HL-60/S4 (cell line): Measurements from ENCODE around the gene DDT.
"Not testable (repeated sequence)": the region's sequence is repeated elsewhere in the genome, so short reads cannot be mapped to it uniquely, and the experiment has no call there.

ENCODE experiments used
- in situ Hi-C: fragments of 300-500 bp; cut with MboI; formaldehyde crosslinking; loops from 2 replicates; pipeline ENCODE4 v1.14.3; 2022; ENCODE audit warnings: low sequenced_read_pairs

DDT gene

DNA sequence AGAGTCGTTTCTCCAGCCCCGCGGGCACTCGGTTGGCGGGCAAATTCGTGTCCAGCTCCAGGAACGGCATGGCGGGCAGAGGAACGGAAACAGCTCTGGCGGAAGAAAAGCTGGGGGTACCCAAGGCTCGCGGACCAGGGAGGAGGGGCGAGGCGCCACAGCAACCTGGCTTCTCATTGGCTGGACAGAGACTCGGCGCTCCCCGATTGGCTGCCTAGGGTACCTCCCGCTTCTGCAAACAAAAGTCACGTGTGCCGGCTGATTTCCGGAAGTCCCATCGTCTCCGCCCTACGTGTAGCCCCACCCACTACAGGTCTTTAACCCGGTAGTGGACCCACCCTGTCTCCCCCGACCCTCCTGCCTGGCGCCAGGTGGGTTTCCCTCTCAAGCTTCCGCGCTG is at the start of gene DDT:
Gene DDT, minus strand, starts transcription at position 97 of the 400 bp plus-strand sequence. Its CDS starts 27 bp downstream, at position 70.
- in situ Hi-C loops = not testable (repeated sequence)

DNA sequence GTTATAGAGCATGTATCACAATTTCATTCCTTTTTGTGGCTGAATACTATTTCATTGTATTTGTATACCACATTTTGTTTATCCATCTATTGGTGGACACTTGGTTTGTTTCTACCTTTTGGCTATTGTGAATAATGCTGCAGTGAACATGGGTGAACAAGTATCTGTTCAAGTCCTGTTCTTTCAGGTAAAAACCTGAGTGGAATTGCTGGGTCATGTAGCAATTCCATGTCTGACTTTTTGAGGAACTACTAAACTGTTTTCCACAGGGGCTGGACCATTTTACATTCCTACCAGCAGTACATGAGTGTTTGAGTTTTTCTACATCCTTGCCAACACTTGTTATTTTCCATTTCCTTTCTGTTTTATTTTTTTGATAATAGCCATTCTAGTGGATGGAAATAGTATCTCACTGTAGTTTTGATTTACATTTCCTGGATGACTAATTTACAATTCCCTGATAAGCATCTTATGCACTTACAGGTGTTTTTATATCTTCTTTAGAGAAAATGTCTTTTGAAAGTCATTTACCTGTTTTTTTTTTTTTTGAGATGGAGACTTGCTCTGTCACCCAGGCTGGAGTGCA is 49.1 kb upstream of the DDT start:
- in situ Hi-C loops = loop anchor here (25.0 kb wide), 1 partner anchor 514 kb away; no protein-coding TSS in a partner anchor

- in situ Hi-C loops = loop anchor here (25.0 kb wide), 1 partner anchor 516 kb away; no protein-coding TSS in a partner anchor
Observed at GRCh38 chr22:24021304-24021703, 47.1 kb upstream of the DDT start.

DNA sequence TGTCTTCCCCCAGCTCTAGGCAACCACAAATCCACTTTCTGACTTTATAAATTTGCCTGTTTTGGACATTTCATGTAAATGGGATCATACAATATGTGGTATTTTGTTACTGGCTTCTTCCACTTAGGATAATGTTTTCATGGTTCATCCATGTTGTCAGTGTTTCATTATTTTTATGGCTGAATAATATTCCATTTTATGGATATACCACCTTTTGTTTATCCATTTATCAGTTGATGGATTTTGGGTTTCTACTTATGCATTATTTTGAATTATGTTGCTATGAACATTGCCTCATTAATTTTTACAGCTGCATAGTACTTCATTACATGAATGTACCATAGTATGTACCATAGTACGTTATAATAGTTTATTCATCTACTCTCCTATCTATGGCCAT is 41.9 kb upstream of the DDT start:
- in situ Hi-C loops = loop anchor here (25.0 kb wide), 1 partner anchor 521 kb away; no protein-coding TSS in a partner anchor

GRCh38 chr22:24011735-24012068 is 37.5 kb upstream of the DDT start:
- in situ Hi-C loops = loop anchor here (25.0 kb wide), 1 partner anchor 526 kb away; no protein-coding TSS in a partner anchor

- in situ Hi-C loops = loop anchor here (25.0 kb wide), 1 partner anchor 527 kb away; no protein-coding TSS in a partner anchor
Observed at GRCh38 chr22:24010018-24010391, 35.8 kb upstream of the DDT start.

DNA sequence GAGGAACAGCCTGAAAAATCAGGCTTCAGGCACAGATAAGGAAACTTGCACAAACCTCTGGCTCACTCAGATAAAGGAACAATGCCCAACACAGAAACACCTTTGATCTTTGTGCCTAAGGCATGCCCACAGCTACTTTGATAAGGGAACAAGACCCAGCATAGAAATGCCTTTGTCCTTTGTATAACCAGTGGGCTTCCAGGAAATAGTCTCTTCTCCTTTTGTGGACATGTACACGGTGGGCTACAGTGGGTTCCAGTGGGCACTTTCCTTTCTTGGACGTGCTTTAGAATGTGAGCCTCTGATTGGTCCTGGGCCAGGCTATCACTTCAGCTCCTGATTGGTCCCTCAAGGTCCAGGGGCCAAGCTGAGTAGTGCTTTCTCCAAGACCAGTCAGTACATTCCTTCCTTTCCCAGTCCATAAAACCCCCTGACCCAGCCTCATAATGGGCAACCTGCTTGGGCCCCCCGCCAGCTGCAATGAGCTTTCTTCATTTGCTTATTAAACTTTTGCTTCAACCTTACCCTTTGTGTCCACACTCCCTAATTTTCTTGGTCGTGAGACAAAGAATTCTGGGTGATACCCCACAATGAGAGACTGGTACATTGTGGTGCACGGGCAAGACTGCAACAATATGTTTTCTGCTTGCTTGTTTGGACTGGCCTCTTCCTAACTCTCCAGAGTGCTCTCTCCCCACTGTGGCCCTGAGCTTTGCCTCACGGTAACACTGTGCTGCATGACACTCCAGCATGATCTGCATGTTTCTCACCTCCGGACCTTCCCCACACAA is 35.2 kb upstream of the DDT start:
- in situ Hi-C loops = loop anchor here (5.0 to 25.0 kb wide), 2 partner anchors 72 to 528 kb away; no protein-coding TSS in a partner anchor

GRCh38 chr22:24008381-24009226 is 34.4 kb upstream of the DDT start:
- in situ Hi-C loops = loop anchor here (5.0 to 25.0 kb wide), 2 partner anchors 71 to 529 kb away; no protein-coding TSS in a partner anchor

GRCh38 chr22:24008022-24008283 is 33.7 kb upstream of the DDT start:
- in situ Hi-C loops = loop anchor here (5.0 to 25.0 kb wide), 2 partner anchors 71 to 529 kb away; no protein-coding TSS in a partner anchor

GRCh38 chr22:24007253-24008021 is 33.2 kb upstream of the DDT start:
- in situ Hi-C loops = loop anchor here (5.0 to 25.0 kb wide), 2 partner anchors 70 to 530 kb away; no protein-coding TSS in a partner anchor

GRCh38 chr22:24006914-24007214 is 32.6 kb upstream of the DDT start:
- in situ Hi-C loops = loop anchor here (5.0 to 25.0 kb wide), 2 partner anchors 70 to 530 kb away; no protein-coding TSS in a partner anchor

- in situ Hi-C loops = loop anchor here (5.0 to 25.0 kb wide), 2 partner anchors 69 to 531 kb away; no protein-coding TSS in a partner anchor
Observed at GRCh38 chr22:24006207-24006913, 32.1 kb upstream of the DDT start.

DNA sequence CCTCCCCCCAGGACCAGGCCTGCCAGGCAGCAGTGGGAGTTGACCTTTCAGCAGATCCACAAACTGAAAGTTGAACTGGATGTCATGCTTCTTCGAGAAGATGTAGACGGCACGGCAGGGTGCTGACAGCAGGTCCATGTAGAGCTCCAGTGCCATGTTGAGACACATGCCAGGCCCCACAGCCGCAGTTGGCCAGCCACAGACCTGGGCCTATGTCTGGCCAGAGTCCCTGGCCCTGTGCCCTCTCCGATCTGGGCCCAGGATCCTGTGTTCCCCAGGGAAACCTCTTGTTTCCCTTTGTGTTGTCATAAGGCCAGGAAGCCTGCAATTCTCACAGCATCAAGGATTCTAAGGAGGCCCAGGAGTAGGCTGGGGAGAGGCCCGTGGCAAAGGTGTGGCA is 31.0 kb upstream of the DDT start, which contains the start of gene GSTT4:
Gene GSTT4, minus strand, starts transcription at position 253 of the 400 bp plus-strand sequence. Its CDS starts 97 bp downstream, at position 156.
- in situ Hi-C loops = loop anchor here (5.0 to 25.0 kb wide), 2 partner anchors 68 to 532 kb away; no protein-coding TSS in a partner anchor

DNA sequence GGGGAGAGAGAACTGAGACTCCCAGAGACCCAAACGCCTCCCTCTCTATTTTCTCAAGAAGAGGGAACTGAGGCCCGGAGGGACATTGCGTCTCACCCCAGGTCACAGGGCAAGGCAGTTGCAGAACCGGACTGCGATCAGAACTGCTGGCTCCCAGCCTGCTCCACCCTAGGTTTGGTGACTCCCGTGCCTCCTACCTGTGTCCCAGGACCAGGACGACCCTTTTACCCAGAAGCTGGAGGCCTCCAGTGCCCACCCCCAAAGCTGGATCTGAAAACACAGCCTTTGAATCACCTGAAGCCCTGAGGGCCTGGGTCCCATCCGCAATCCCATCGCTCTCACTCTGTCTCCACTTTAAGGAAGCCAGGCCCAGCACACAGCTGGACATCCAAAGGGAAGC is 29.6 kb upstream of the DDT start:
- in situ Hi-C loops = loop anchor here (25.0 kb wide), 1 partner anchor 533 kb away; no protein-coding TSS in a partner anchor

DNA sequence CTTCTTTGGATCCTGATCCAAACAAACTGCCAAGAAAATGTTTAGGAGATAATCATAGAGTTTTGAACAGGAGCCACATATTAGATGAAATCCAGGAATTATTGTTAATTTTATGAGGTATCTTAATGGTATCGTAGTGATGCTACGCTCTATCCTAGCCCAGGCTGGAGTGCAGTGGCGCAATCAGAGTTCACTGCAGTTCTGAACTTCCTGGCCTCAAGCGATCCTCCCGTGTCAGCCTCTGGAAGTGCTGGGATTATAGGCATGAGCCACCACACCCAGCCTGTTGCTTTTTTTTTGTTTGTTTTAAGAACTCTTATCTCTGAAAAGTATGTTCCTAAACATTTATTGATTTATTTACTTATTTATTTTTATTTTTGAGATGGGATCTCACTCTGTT is 28.6 kb upstream of the DDT start:
- in situ Hi-C loops = loop anchor here (25.0 kb wide), 1 partner anchor 534 kb away; no protein-coding TSS in a partner anchor

- in situ Hi-C loops = loop anchor here (25.0 kb wide), 1 partner anchor 535 kb away; no protein-coding TSS in a partner anchor
Observed at GRCh38 chr22:24002272-24002671, 28.0 kb upstream of the DDT start.

GRCh38 chr22:24001314-24001713 is 27.1 kb upstream of the DDT start:
- in situ Hi-C loops = loop anchor here (25.0 kb wide), 1 partner anchor 536 kb away; no protein-coding TSS in a partner anchor

DNA sequence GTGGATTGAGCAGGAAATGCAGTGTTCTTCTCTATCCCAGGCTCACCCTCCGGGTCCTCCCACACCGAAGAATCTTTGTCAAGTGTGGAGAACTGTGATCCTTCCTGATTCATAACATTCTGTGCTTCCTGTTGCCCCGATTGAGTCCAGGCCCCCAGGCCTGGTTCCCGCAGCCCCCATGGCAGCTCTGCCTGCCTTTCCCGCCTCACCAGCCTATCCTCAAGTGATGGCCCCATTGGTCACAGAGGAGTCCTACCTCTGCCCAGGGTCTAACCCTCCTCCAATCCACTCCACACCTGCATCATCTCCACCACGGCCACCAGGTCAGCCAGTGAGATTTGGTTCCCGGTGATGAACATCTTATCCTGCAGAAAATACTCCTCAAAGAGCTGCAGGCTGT is 25.5 kb upstream of the DDT start:
- in situ Hi-C loops = loop anchor here (25.0 kb wide), 1 partner anchor 538 kb away; no protein-coding TSS in a partner anchor

- in situ Hi-C loops = no loop called here
Observed at GRCh38 chr22:23997092-23997491, 22.9 kb upstream of the DDT start.
